OCI-LY7 (cell line): Measurements from ENCODE around the gene C19orf25.

ENCODE experiments used
- EZH2phosphoT487 ChIP-seq: fragments of 200-600 bp; sonication (generic); IDR thresholded peaks from 2 replicates; pipeline ENCODE4 v1.6.1; 2018; ENCODE audit warnings: low read depth, borderline replicate concordance, mild to moderate bottlenecking, mixed run types, antibody characterized with exemption, low read length, moderate library complexity, mixed read lengths
- TF ChIP-seq, protein P1 (sequence below): fragments of 200-600 bp; sonication (generic); conservative IDR thresholded peaks from 2 replicates; pipeline ENCODE4 v1.5.1; 2014; ENCODE audit warnings: mild to moderate bottlenecking, antibody characterized with exemption, low read length, moderate library complexity, mixed read lengths

- TF ChIP-seq, protein P1, sequence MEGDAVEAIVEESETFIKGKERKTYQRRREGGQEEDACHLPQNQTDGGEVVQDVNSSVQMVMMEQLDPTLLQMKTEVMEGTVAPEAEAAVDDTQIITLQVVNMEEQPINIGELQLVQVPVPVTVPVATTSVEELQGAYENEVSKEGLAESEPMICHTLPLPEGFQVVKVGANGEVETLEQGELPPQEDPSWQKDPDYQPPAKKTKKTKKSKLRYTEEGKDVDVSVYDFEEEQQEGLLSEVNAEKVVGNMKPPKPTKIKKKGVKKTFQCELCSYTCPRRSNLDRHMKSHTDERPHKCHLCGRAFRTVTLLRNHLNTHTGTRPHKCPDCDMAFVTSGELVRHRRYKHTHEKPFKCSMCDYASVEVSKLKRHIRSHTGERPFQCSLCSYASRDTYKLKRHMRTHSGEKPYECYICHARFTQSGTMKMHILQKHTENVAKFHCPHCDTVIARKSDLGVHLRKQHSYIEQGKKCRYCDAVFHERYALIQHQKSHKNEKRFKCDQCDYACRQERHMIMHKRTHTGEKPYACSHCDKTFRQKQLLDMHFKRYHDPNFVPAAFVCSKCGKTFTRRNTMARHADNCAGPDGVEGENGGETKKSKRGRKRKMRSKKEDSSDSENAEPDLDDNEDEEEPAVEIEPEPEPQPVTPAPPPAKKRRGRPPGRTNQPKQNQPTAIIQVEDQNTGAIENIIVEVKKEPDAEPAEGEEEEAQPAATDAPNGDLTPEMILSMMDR = no peak
- TF ChIP-seq EZH2phosphoT487 = no peak
Observed at GRCh38 chr19:1452802-1453524, 26.1 kb downstream of the C19orf25 start.
